GM19395 (cell line): ENCODE measurements around the gene DHFR.
A peak's percentile ranks its signal among the peaks of the same experiment; 100 is the strongest.

Experiments
- ATAC-seq: cut with Tn5 transposase; IDR thresholded peaks from one replicate; pipeline ENCODE4 v1.9.1; 2021; ENCODE audit warnings: mild to moderate bottlenecking, moderate library complexity; ENCODE audit not compliant: unreplicated experiment

Gene DHFR

DNA sequence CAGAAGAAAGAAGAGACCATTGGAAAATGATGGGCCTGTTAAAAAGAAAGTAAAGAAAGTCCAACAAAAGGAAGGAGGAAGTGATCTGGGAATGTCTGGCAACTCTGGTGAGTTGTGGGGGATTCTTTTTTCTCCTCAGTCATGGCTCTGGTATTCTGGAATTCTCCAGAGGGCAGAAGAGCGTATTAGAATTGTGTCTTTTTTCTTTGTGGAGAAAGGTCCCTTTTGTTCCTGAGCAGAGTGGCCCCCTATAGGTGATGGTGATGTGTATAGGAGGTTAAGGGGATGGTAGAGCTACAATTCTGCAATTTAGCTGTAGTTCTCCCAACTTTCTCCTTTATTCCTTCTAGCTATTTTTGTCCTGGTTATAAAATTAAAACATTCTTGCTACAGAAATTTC lies 1.6 kb upstream of the DHFR start:
- ATAC-seq = no peak

DNA sequence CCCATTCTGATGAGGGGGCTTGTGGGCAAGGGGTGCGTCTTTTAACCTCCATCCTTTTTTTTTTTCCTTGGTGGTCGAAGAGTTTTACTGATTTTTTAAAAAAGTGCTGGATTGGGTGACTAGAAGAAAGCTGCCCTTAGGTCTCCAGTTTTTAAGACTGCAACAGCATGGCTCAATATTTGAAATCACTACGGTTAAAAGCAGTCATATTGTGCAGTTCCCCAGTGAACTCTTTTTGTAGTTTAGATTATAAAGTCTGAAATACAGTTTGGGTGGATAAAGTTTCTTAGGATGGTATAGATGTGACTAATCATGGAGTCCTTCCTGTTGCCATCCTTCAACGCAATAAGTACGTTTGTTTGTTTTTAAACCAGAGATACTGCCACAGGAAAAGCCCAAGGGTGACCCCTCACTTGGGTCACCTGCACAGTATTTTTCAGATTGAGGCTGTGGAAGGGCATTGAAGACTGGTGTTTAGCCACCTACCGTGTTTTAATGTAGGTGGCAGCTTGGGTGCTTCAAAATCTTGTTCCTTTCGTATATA lies 520 bp upstream of the DHFR start:
- ATAC-seq = no peak

DNA sequence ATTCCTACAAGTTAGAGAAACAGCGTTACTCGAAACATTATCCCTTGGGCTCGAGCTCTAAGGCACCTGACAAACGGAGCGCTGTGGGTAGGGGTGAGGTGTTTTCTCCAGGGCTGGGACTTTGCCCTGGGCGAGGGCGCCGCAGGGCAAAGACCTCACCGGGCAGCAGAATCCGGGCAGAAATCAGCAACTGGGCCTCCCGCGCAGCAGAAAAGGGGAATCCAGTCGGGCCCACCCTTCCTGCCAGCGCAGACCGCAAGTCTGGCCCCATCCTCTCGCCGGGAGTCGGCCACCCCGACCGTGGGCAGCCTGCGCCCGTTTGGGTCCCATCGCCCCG lies 761 bp downstream of the DHFR start:
- peak; percentile 0 for ATAC-seq

DNA sequence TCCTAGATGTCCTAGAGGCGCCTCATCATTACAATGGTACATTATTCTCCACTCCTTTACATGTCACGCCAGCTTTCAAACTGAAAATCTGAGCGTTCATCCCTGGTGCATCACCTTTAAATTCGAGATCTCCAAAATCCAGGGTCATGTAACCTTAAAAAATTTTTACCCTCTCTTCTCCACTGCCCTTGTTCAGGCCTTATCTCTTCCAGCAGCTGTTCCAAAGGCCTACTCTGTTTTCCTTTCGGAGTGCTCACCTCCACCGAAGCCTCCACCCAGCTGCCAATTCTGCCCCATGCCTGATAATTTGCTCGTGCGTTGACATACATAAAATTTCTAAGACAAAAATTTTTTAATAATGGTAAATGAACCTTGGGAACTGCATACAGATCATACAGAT lies 1.3 kb downstream of the DHFR start:
- no peak for ATAC-seq

DNA sequence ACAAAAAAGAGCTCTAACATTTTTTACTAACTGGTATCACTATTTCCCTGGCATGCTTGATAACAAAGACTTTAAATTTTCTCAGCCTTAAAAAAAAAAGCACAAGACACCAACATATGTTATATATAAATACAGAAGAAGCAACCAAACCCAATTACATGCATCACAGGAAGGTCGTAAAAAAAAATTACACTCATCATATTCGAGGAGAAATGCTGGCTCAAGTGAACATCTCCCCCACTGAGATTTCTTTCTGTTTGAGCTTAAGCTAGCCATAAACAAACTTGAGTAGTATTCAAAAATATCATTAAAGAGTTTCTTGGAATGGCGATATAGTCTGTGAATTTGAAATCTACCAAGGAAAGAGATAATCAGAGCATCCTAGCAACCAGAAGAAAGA lies 7.9 kb downstream of the DHFR start:
- ATAC-seq = no peak

DNA sequence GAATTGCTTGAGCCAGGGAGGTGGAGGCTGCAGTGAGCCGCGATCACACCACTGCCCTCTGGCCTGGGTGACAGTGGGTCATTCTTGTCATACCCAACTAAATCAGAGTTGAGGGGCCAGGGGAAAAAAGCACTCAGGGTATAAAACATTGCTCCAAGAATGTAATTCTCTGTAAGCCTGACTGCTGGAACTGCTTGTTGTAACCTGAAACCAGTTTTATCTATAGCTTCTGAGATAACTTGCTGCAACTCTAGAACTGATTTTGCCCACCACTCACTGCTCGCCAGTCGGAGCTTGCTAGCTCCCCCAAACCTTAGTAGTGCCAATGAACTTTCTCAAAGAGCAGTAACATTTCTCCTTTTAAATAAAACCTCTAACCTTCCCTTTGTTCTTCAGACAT lies 9.9 kb downstream of the DHFR start:
- no peak for ATAC-seq

DNA sequence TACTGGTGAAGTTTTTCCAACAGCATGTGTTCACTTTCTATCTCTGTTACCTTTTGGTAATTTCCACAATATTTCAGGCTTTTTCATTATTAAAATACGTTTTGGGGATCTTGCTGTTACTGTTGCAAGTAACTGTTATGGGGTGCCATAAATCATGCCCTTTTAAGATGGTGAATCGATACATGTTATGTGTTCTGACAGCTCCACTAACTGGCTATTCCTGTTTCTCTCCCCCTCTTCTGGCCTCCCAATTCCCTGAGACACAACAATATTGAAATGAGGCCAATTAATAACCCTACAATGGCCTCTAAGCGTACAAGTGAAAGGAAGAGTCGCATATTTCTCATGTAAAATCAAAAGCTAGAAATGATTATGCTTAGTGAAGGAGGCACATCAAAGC lies 13.4 kb downstream of the DHFR start:
- no peak for ATAC-seq

DNA sequence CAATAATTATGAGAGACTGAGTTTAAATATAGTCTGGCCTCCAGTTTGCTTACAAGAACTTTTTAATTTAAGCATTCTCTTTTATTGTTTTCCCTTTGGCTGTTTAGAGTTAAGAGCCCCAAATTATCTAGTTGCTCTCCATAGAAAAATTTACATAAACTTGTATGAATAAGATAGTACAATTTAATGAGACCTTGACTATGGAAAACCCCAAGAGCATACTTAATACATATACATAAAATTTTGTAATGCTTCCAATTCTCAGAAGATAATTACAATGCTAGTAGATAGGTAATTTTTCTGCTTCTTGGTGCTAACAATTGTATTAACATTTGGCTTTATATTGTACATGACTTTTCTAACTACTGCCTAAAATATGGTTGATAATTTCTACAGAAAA lies 20.6 kb downstream of the DHFR start:
- no peak for ATAC-seq

DNA sequence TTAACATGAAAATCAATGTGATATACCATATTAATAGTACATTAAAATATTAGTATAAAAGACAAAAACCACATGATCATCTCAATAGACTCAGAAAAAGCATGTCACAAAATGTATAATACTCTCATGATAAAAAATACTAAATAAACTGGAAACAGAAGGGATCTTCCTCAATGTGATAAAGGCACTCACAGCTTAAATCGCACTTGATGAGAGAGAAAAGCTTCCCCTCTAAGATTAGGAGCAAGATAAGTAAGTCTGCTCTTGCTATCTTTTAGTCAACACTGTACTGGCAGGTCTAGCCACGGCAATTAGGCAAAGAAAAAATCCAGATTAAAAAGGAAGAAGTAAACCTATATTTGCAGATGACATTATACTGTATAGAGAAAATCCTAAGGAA lies 22.1 kb downstream of the DHFR start:
- ATAC-seq = no peak

DNA sequence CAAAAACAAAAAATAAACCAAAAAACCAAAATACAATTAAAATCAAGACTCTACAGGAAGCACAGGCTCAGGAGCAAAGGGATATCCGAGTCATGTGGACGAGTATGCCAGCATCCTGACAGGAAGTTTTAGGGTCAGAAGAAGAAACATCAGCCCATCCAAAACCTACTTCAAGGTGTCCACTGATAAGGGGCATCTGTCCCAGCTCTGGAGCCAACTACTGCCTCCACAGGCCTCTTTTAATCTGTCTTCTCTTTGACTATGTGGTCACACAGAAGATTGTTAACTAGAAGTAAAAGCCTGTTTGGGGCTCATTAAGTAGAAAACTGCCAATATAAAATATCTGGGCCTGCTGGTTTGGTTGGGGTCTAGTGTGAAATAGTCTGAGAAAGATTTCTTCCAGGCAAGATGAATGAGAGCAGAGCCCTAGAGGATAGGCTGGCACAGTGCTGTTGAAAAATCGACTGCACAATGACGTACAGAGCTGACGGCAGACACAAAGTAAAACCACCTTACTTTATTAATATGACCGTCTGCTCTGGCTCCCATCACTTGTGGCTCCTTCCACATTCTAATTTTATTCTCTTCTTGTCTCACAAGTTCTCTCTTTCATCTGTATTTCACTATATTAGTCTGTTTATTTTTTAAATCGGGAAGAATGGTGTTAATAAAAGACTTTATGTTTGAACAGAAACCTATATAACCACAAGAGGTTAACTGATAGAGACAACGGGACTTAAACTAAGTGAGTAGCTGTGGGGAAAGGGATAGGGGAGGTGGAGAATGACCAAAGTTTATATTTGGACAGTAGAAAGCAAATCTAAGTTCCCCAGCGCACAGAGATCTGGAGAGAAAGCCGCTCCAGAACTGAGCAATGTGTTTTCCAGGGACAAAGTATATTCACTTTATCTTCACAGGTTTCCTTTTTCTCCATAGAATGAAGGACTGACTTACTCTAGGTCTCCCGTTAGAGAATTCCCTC lies 23.2 kb downstream of the DHFR start:
- no peak for ATAC-seq

DNA sequence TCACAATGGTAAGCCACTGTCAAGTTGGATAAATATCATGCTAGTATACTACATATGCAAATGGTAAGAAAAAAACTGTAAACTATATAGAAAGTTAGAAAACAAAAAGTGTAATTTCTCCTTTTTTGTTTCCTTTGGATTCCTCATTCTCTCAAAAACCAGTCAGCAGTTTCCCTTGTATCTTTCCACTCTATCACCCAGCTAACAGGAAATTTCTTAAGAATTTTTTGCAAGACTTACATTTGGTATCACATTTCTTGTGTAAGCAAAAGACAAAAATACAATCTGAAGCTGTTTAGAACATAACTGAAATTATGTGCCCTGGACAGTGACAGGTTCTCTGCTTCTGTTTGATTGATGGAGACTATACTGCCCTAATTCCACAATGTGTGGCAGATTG lies 25.5 kb downstream of the DHFR start:
- no peak for ATAC-seq

DNA sequence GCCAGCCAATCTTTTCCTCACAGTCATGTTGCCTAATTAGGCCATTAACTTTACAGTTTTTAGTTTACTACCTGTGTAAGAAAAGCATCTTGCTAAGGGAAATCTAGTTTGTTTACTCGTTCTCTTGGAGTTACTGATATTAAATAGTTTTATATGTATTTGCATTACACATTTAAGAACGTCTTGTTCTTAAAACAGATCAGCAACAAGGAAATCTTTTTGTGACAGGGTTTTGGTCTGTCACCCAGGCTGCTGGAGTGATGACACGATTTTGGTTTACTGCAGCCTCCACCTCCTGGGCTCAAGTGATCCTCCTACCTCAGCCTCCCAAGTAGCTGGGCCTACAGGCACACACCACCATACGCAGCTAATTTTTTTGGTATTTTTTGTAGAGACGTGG lies 29.6 kb downstream of the DHFR start:
- no peak for ATAC-seq

DNA sequence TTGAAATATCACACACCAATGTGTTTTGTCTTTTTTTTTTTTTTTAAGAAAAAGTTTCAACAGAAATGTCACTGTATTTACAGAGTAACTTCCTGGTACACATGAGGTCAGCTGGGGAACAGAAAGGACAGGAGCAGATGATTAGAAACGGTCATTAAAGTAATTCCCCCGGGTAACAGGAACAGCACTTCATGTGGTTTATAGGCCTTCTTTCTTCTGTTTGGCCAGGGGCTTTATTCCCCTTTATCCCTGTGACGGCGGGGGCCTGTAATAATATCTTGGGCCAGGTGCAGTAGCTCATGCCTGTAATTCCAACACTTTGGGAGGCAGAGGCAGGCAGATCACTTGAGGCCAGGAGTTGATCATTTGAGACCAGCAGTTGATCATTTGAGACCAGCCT lies 30.8 kb downstream of the DHFR start:
- ATAC-seq = no peak

DNA sequence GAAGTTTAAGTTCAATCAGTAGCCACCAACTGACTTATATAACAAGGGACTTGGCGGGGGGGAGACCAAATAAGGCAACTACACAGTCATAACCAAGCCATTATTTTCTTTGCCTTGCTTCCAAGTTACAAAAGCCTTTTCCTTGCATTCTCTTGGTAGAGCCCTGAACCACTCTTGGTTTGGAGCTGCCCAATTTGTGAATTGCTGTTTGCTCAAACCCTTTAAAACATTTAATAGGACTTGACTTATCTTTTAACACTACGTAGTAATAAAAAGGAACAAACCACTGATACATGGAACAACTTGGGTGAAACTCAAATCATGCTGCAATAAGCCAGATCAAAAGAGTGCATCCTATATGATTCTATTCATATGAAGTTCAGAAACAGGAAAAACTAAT lies 32.0 kb downstream of the DHFR start:
- ATAC-seq = no peak

DNA sequence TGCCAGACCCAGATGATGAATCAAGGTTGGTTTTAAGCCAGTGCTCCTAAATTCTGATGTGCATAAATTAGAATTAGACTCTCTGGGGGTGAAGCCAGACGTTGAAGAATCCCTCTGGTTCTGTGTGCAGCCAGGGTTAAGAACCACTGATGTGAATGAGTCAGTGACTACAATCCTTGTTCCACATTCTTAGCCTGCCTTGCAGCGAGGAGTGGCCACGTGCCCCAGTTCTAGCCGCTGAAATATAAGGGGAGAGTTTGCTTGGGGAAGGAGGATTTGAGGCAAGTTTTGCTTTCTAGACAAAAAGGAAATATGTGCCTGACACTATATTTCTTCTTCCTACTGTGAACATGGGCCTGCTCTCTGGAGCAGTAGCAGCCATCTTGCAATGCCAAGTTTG lies 34.6 kb downstream of the DHFR start:
- no peak for ATAC-seq

DNA sequence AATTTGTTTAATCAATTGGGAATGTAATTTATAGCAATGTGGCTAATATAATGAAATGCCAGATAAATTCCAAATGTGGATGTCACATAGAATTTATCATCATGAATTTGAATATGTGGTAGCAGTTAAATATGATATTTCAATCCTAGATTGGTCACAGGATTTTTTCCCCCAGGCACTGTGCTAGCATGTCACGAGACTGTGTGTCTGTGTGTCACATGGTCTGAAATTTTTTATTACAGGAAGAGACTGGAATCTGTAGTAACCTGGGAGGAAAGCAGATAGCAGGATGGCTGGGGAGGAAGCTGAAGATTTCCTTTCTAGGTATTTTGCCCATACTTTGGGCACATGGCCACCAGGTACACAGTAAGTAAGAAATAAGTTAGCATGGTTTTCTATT lies 35.7 kb downstream of the DHFR start:
- ATAC-seq = no peak

DNA sequence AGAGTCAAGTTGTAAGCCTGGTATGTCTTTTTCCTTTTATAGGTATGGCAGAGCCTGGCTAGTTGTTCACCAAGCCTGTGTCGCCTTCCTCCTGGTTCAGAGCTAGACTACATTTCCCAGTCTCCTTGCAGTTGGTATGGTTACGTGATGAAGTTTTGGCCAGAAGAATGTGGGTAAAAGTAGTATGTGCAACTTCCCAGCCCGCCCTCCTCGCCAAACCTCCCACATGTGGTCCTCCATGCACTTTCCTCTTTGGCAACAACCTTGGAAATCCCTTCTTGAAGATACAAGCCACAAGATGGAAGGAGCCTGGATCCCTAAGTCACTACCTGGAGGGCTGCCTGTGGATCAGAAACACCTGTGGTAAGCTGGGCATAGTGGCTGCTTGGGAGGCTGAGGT lies 36.3 kb downstream of the DHFR start:
- no peak for ATAC-seq

DNA sequence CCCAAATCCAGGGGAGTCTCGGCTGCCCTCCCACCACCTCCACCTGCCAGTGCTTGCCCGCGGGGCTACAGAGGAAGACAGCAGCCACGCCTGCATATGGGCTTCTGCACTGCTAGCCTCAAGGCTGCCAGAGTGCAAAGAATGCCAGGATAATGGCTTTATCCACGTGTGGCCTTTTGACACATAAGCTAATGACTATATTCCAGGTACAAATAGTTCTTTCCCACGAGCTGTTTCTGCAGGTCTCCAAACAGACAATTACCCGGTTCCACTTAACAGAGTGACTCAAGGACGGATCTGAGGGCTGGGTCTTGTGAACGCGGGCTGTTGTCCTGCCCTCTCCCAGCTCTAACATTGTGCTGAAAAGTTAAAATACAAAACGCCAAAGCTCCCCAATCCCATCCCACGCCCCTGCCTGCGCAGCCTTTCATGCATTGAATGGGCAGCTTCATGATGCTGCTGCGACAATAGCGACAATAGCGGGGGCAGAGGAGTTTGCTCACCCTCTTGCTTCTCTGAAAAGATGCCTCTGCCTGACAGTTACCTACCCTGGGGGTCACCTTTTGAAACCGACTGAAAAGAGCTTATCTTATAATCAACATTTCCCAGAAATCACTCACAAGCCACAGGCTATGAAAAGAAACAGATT lies 39.4 kb downstream of the DHFR start:
- ATAC-seq = no peak

DNA sequence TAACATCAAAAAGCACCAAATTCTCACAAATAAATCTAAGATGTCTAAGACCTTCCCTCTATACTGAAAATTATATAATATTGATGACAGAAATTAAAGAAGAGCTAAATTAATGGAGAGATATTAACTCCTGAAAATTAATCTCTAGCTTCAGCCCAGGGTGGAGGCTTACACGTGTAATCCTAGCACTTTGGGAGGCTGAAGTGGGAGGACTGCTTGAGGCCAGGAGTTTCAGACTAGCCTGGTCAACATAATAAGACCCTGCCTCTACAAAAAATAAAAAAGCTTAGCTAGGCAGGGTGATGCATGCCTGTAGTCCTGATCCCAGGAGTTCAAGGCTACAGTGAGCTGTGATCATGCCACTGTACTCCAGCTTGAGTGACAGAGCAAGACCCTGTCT lies 45.1 kb downstream of the DHFR start:
- no peak for ATAC-seq

DNA sequence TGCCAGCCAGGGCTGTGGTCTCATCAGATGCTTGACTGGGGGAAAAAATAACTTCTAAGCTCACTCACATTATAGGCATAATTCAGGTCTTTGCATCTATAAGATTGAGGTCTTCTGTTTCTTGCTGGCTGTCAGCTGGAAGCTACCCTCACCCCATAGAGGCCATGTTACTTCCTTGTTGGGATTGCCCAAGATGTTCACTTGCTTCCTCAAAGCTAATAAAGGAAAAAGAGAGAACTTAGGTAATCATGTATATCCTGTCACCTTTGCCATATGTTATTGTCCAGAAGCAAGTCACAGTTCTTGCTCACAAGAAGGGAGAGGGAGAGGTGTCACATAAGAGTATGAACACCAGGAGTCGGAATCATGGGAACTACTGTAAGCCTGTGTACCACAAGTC lies 46.1 kb downstream of the DHFR start:
- ATAC-seq = no peak

DNA sequence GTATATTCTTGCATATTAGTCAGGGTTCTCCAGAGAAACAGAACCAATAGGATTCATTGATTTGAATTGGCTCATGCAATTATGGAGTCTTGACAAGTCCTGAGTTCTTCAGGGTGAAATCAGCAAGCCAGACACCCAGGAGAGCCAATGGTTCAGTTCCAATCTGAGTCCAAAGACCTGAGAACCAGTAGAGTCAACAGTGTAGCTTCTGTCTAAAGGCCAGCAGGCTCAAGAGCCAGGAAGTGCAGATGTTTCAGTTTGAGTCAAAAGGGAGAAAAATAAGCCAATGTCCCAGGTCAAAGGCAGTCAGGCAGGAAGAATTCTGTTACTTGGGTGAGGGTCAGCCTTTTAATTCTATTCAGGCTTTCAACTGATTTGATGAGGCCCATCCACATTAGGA lies 47.0 kb downstream of the DHFR start:
- ATAC-seq = peak; percentile 91

DNA sequence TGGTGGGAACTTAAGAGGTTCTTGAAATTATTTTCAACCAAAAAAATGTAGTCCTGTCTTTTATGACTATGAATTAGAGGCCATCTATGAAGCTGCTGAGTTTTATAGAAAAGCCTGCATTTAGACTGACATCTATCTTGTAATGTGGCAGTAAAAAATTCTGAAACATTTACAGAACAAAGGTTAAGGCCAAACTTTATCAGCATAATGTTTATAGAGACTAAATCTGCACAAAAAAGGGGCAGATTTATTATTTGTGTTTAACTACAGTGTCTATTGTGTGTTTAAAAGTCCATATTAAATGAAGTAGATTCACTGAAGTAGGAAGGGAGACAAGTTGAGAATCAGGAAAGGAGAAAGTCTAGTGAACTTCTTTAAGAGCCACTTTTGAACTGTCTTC lies 47.4 kb downstream of the DHFR start:
- no peak for ATAC-seq
